ACC112 (cell line): ENCODE data around the gene MSH2.

ENCODE experiments used
- H2AFZ ChIP-seq: fragments of 200-600 bp; sonication (generic); one replicate; pipeline ENCODE4 v1.6.0; 2017; ENCODE audit warnings: antibody characterized with exemption, low read length; ENCODE audit not compliant: unreplicated experiment
- H3K27ac ChIP-seq: fragments of 200-600 bp; sonication (generic); 2 replicates; pipeline ENCODE4 v1.5.1; 2014; ENCODE audit warnings: low read depth, mild to moderate bottlenecking, antibody characterized with exemption, low read length, moderate library complexity
- H3K27me3 ChIP-seq: fragments of 200-600 bp; sonication (generic); 2 replicates; pipeline ENCODE4 v1.6.1; 2014; ENCODE audit warnings: mild to moderate bottlenecking, antibody characterized with exemption, low read length, moderate library complexity, mixed read lengths; ENCODE audit not compliant: insufficient read depth
- H3K36me3 ChIP-seq: fragments of 200-600 bp; sonication (generic); 2 replicates; pipeline ENCODE4 v1.6.1; 2016; ENCODE audit warnings: mild to moderate bottlenecking, antibody characterized with exemption, low read length, moderate library complexity, mixed read lengths; ENCODE audit not compliant: insufficient read depth
- H3K4me1 ChIP-seq: fragments of 200-600 bp; sonication (generic); one replicate; pipeline ENCODE4 v1.6.1; 2016; ENCODE audit warnings: low read length, mixed read lengths; ENCODE audit not compliant: insufficient read depth, unreplicated experiment, control insufficient read depth
- H3K4me3 ChIP-seq: fragments of 200-600 bp; sonication (generic); 2 replicates; pipeline ENCODE4 v1.5.1; 2014; ENCODE audit warnings: mild to moderate bottlenecking, low read depth, low read length
- H3K79me2 ChIP-seq: fragments of 200-600 bp; sonication (generic); one replicate; pipeline ENCODE4 v1.6.0; 2016; ENCODE audit warnings: low read length; ENCODE audit not compliant: control insufficient read depth, unreplicated experiment, insufficient read depth

MSH2 gene

DNA sequence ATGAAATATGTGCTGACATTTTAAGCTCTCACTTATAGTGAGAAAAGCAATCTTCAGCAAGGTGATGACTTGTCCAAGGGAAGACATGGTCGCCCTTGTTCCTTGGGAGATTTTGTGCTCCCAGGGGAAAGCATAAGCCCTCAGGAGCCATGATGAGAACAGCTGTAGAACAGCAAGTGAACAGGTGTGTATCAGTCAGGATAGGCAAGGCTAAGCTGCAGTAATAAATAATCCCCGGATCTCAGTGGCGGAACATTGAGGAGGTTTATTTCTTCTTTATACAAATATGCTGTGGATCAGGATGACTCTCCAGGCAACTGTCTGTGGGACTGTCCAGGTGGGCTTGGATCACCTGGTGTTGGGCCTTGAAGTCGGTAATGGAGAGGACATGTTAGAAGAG, 103.1 kb downstream of the MSH2 start:
- Histone ChIP-seq H3K27ac (no peak overlapping the region), H3K36me3 (no peaks in the 10 kb centered on the region), H3K4me1 (peaks cover 18% of the 10 kb centered on the region), H3K79me2 (no peaks in the 10 kb centered on the region), H2AFZ (no peak overlapping the region), H3K4me3 (no peak overlapping the region), H3K27me3 (no peaks in the 10 kb centered on the region; the same call in 1 of the 2 replicates)

- H3K4me3 ChIP-seq = no peak overlapping the region
- H3K79me2 ChIP-seq = no peaks in the 10 kb centered on the region
- H3K27ac ChIP-seq = no peak overlapping the region
- H3K4me1 ChIP-seq = peaks cover 14% of the 10 kb centered on the region
- H3K27me3 ChIP-seq = no peaks in the 10 kb centered on the region; the same call in 1 of the 2 replicates
- H3K36me3 ChIP-seq = no peaks in the 10 kb centered on the region
- H2AFZ ChIP-seq = no peak overlapping the region
Observed at GRCh38 chr2:47506436-47506835, 103.5 kb downstream of the MSH2 start.

GRCh38 chr2:47508080-47508479, 105.1 kb downstream of the MSH2 start:
- H3K27ac ChIP-seq = no peak overlapping the region
- H2AFZ ChIP-seq = no peak overlapping the region
- H3K4me1 ChIP-seq = no peaks in the 10 kb centered on the region
- H3K4me3 ChIP-seq = no peak overlapping the region
- H3K36me3 ChIP-seq = no peaks in the 10 kb centered on the region
- no peaks in the 10 kb centered on the region for H3K79me2 ChIP-seq
- no peaks in the 10 kb centered on the region; the same call in 1 of the 2 replicates for H3K27me3 ChIP-seq

GRCh38 chr2:47508641-47509040, 105.7 kb downstream of the MSH2 start:
- Histone ChIP-seq H3K27me3 (no peaks in the 10 kb centered on the region; the same call in 1 of the 2 replicates), H3K4me1 (no peaks in the 10 kb centered on the region), H3K79me2 (no peaks in the 10 kb centered on the region), H2AFZ (no peak overlapping the region), H3K36me3 (no peaks in the 10 kb centered on the region), H3K4me3 (no peak overlapping the region), H3K27ac (no peak overlapping the region)

GRCh38 chr2:47509250-47509649, 106.3 kb downstream of the MSH2 start:
- Histone ChIP-seq H3K4me3 (no peak overlapping the region), H3K36me3 (no peaks in the 10 kb centered on the region), H2AFZ (no peak overlapping the region), H3K27ac (no peak overlapping the region), H3K27me3 (no peaks in the 10 kb centered on the region; the same call in 1 of the 2 replicates), H3K4me1 (no peaks in the 10 kb centered on the region), H3K79me2 (no peaks in the 10 kb centered on the region)

GRCh38 chr2:47509821-47510385, 106.9 kb downstream of the MSH2 start:
- H3K4me1 ChIP-seq = no peaks in the 10 kb centered on the region
- no peaks in the 10 kb centered on the region for H3K79me2 ChIP-seq
- H3K27me3 ChIP-seq = no peaks in the 10 kb centered on the region; the same call in 1 of the 2 replicates
- no peak overlapping the region for H3K27ac ChIP-seq
- H3K36me3 ChIP-seq = no peaks in the 10 kb centered on the region
- no peak overlapping the region for H3K4me3 ChIP-seq
- no peak overlapping the region for H2AFZ ChIP-seq

DNA sequence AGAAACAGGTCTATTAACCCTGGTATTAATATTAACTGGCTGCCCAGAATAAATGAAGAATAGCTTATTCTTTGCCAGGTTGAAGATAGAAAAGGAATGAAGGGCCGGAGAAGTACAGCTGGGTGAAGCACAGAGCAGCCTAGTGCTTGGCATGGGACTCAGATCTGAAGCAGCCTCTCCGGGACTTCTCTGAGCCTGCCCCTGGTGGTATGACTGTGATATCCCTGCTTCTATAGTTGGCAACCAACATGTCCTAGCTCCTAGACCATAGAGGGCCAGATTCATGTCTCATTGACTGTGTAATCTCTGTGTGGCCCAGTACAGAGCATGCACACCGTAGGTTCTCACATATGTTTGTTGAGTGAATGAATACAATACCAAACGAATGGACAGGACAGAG, 107.8 kb downstream of the MSH2 start:
- Histone ChIP-seq H3K79me2 (no peaks in the 10 kb centered on the region), H2AFZ (no peak overlapping the region), H3K4me3 (no peak overlapping the region), H3K27me3 (no peaks in the 10 kb centered on the region; the same call in 1 of the 2 replicates), H3K27ac (no peak overlapping the region), H3K36me3 (no peaks in the 10 kb centered on the region), H3K4me1 (no peaks in the 10 kb centered on the region)

GRCh38 chr2:47512581-47513083, 109.7 kb downstream of the MSH2 start:
- H3K4me1 ChIP-seq = no peaks in the 10 kb centered on the region
- H3K36me3 ChIP-seq = no peaks in the 10 kb centered on the region
- no peak overlapping the region for H3K27ac ChIP-seq
- no peak overlapping the region for H2AFZ ChIP-seq
- H3K4me3 ChIP-seq = no peak overlapping the region
- H3K79me2 ChIP-seq = no peaks in the 10 kb centered on the region
- H3K27me3 ChIP-seq = no peaks in the 10 kb centered on the region; the same call in 1 of the 2 replicates

- no peak overlapping the region for H2AFZ ChIP-seq
- H3K4me3 ChIP-seq = no peak overlapping the region
- no peak overlapping the region for H3K27ac ChIP-seq
- no peaks in the 10 kb centered on the region for H3K4me1 ChIP-seq
- no peaks in the 10 kb centered on the region for H3K36me3 ChIP-seq
- no peaks in the 10 kb centered on the region; the same call in 1 of the 2 replicates for H3K27me3 ChIP-seq
- no peaks in the 10 kb centered on the region for H3K79me2 ChIP-seq
Observed at GRCh38 chr2:47513981-47514520, 111.1 kb downstream of the MSH2 start.

DNA sequence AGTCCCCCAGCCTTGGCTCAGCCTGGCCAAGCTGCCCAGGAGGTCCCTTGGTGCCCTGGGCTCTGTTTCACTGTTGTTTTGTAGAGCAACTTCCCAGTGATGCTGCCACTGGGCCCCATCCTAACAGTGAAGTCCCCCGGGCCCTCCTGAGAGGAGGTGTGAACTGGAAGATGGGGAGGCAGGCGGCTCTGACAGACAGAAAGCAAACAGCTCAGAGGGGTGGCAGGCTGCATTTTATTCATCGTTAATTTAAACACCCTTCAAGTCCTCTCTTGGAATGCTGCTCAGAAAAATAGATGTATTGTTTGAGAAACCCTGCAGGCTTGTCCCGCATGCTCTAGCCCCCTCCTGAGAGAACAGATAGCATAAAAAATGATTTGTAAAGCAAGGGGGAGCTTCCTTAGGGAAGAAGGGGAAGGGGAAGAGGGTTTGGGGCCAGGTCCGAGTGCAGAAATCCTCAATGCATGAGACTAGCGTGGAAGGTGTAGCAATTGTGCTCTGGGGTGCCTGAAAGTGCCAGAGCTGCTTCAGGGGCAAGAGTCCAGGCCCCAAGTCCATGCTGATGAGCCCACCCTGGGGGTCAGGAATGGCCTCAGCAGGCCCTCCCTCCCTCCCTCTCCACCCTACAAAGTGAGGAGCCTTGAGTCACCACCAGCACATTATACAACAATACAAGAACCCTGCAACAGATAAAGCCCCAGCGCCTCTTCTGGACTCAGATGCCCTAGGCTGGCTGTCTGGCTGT, 113.6 kb downstream of the MSH2 start:
- Histone ChIP-seq H3K4me3 (no peak overlapping the region), H3K27me3 (no peaks in the 10 kb centered on the region), H3K27ac (no peak overlapping the region), H3K79me2 (no peaks in the 10 kb centered on the region), H3K36me3 (no peaks in the 10 kb centered on the region), H2AFZ (no peak overlapping the region), H3K4me1 (no peaks in the 10 kb centered on the region)
